ENCODE measurements around the gene XPO6.

Gene XPO6

GRCh38 chr16:28186752-28187151, 25.0 kb downstream of the XPO6 start:
- DNase-seq (ENCODE audit: low spot score) (no peak), FAIRE-seq (no peak)

- no peak for FAIRE-seq
- no peak for DNase-seq (ENCODE audit: low spot score)
These were observed 26.1 kb downstream of the XPO6 start for GRCh38 chr16:28185696-28186095.

DNA sequence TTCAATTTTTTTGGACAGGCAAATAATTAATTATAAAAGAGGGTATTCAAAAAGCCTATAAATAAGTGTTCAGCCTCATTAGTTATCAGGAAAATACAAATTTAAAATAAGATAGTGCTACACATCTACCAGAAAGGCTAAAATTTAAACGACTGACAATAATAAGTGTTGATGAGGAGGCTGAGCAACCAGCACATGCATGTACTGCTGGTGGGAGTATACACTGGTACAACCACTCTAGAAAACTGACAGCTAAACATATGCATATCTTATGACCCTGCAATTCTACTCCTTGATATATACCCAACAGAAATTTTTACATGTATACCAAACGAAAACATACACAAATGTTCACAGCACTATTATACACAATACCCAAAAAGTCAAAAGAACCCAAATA, 27.1 kb downstream of the XPO6 start:
- DNase-seq (ENCODE audit: low spot score) (no peak), FAIRE-seq (no peak)

DNA sequence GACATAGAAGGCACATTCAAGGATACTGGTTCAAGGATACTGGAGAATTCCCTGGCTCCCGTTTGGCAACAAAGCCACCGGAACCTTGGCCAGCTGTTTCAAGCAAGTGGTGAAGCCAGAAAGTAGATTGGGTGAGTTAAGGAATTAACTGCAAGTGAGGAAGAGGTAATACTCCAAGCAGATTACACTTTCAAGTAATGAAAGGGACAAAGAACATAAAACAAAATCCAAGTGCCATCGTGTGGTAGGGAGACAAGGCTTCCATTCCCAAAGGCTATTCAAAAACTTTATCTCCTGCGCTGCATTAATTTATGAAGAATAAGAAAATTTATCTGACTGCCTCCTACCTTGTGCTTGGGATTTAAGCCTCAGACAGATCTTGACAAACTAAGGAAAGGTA, 27.8 kb downstream of the XPO6 start:
- no peak for FAIRE-seq
- DNase-seq (ENCODE audit: low spot score), result no peak

GRCh38 chr16:28183484-28183883, 28.3 kb downstream of the XPO6 start:
- no peak for DNase-seq (ENCODE audit: low spot score)
- FAIRE-seq, result no peak

DNA sequence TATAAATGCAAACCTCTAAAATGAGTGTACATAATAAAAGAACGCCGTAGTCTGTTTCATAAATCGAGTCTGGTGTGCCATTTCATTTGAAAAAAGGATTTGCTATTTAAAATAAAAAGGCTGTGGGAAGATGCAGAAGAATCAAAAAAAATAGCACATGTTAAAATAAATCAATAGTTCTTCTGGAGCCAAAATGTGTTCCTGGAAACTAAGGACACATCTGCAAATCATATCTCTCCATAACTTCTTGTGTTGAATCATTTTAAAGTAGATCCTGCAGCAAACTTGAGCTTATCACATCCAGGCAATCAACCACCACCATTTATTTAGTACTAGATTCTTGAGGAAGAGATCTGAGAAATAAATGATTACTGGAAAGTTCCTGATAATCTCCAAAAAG, 29.0 kb downstream of the XPO6 start:
- DNase-seq (ENCODE audit: low spot score), result no peak
- FAIRE-seq, result no peak

GRCh38 chr16:28182183-28182582, 29.6 kb downstream of the XPO6 start:
- DNase-seq (ENCODE audit: low spot score) (peak; percentile 78), FAIRE-seq (peak; percentile 79)

- FAIRE-seq (peak; percentile 89), DNase-seq (ENCODE audit: low spot score) (peak; percentile 88)
These were observed 30.2 kb downstream of the XPO6 start for GRCh38 chr16:28181515-28181914.

DNA sequence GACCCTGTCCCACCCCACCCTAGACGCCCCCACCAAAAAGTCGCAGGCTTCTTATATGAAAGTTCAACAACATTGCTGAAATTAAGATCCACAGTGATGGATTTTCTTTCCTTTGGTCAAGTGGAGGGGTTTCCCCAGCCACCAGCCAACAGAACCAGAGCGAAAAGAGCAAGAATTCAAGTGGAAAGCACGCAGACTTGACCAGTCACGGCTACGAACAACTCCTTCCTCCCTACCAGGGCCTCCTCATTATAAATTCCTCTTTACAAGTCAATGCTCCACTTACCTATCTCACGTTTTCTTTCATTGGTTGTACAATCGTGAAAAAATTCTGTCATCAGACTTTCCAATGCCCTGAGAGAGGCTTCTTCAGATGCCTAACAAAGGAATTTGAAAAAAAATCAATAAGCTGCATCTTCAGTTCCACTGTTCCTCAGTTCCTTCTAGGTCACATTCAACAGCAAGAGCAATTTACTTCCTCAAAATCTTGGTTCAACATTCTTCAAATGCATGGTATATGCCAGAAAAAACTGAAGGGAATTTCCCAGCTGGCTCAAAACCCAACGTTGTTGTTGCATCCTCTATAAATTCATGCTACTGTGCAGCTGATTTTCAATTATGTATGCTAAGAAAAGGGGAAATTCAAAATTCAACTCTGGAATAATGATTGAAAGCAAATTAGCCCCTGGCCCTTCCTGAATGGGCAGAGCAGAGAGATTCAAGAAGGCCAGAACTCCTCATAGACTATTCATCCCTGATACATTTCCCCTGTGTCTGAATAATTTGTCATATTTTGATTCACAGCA, 30.9 kb downstream of the XPO6 start:
- DNase-seq (ENCODE audit: low spot score) (peak; percentile 21), FAIRE-seq (peak; percentile 41)

DNA sequence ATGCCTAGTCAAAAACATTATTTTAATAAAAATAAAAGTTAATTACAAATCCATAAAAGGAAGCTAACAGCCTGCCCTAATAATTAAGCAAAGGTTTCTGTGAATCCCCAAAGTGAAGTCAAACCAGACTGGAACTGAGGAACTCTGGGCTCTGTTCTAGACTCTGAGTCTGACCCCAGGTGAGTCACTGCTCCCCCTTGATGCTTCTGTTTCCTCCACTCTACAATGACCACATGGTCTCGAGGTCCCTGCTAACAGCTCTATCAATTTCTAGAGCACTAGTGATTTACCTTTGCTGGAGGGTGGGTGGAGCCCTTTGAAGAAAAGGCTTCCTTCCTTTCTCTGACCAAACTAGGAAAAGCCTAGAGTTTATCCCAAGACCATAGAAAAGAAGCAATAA, 32.4 kb downstream of the XPO6 start:
- FAIRE-seq (no peak), DNase-seq (ENCODE audit: low spot score) (peak; percentile 18)

DNA sequence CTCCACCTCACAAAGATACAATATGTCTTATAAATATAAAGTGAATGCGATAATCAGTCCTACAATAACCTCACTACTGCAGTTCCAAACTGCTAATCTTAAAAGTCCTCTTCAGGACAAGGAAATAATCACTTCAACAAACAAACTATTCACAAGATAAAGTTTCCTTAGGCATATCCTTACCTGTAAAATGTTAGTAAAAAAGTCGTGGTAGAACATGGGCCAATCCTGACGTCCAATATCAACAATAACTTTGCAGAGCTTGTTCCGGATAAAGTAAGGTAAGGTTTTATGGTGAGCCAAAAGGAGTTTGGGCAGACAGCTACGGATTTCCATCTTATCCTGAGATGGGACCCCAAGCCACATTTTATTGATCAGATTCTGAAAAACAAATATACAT, 36.0 kb downstream of the XPO6 start:
- no peak for DNase-seq (ENCODE audit: low spot score)
- no peak for FAIRE-seq

DNA sequence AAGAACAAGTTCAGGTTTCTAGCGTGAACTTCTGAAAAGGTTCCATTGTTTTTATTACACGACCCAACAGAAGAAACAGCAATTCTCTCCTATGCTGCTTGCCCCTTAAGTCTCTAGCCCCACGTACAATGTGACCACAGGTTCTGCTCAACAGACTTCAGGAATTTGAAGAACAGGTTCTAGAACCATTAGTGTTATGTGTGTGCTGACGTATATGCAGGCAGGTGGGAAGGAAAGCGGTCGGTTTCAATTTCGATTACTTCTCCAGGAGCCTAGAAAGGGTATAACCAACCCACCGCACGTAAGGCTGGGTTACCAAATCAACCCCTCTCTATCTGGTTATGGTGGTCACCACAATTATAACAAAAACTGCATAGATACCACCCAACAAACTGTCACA, 39.4 kb downstream of the XPO6 start:
- no peak for DNase-seq (ENCODE audit: low spot score)
- FAIRE-seq, result no peak

DNA sequence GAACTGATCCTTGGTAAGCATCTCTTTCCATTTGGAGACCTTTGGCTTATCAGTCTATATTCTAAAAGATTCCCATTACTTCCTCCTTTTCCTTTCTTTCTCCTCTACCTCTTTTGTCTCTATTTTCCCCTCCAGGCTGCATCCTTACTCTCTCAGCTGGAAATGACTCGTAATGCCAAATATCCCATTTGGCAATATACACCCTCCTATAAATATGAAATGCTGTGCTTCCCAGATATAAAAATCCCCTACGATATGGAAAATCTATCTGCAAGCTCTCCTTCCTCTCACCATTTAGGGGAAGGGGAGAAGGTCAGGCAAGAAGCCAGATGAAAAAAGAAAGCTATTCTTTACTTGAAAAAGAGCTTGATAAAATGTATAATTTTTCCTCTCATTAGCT, 39.9 kb downstream of the XPO6 start:
- FAIRE-seq (no peak), DNase-seq (ENCODE audit: low spot score) (no peak)

DNA sequence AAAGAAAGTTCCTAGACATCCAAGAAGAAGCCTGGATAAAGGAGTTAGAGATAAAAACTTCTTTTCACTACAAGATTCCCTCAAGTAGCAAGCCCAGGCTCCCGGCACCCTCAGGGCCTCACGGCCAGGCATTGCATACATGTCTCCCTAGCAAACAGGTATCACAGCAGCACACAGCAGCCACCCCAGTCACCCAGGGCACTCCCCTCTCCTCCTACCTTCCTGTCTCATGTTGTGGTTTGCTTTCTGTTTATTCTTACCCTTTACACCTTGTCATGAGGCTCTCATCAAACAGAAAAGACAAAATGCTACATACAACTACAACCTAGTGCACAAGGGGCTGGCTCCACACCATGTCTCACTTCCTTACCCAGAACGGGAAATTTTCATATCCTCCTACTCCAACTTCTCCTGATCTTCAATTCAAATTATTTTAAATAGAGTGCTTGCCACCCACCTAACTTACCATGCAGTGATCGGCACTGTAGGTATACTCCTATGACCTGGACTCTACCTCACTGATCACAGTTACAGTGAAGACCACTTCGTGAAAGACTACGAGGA, 42.7 kb downstream of the XPO6 start:
- no peak for FAIRE-seq

DNA sequence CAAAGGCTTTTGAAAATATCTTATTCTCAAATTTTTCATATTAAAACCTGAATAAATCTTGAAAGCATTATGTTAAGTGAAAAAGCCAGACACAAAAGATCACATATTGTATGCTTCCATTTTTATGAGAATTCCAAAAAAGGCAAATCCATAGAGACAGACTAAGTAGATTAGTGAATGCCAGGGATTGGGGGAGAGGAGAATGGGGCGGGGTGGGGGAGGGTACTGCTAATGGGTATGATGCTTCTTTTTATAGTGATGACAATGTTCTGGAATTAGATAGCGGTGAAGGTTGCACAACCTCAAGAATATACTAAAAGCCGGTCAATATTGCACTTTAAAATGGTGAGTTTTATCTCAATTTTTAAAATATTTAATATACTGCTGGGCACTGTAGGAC, 44.0 kb downstream of the XPO6 start:
- no peak for DNase-seq (ENCODE audit: low spot score)
- no peak for FAIRE-seq

More for the DNA sequence above, 42.7 kb downstream of the XPO6 start:
- DNase-seq (ENCODE audit: low spot score), result no peak

GRCh38 chr16:28167221-28167620, 44.5 kb downstream of the XPO6 start:
- DNase-seq (ENCODE audit: low spot score) (no peak), FAIRE-seq (no peak)

DNA sequence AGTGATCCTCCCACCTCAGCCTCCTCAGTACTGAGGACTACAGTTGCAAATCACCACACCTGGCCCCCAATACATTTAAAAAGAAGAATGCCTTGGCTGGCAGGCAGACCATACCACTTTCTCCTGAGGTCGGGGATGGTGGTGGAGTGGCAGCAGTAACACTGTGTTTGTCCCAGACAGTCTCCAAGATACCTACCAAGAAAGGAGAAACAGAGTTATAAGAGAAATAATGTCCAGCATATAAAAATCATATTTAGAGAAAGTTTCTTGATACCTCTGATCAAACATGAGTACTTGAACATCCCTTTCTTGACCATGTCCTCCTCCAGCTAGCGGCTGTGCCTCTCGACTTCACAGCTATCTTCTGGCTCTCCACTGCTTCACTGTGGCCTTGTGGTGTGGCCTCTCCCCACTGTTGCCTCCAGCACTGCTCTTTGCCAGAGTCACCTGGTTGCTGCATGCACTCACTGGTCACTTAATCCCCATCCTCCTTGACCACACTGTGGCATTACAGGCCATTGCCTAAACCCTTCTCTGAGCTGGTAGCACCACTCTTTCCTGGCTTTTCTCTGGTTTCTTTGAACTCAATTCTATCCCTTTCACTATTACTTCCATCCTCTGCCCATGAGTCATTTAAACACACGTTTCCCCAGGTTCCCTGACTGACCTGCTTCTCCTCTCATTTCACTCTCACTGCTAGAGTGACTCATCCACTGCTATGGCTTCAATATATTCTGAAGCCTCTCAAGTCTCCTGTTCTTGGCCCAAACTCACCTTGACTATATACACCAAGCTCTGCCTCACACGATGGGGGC, 45.2 kb downstream of the XPO6 start:
- DNase-seq (ENCODE audit: low spot score), result peak; percentile 73
- peak; percentile 82 for FAIRE-seq

GRCh38 chr16:28165598-28165997, 46.2 kb downstream of the XPO6 start:
- FAIRE-seq, result no peak
- no peak for DNase-seq (ENCODE audit: low spot score)

DNA sequence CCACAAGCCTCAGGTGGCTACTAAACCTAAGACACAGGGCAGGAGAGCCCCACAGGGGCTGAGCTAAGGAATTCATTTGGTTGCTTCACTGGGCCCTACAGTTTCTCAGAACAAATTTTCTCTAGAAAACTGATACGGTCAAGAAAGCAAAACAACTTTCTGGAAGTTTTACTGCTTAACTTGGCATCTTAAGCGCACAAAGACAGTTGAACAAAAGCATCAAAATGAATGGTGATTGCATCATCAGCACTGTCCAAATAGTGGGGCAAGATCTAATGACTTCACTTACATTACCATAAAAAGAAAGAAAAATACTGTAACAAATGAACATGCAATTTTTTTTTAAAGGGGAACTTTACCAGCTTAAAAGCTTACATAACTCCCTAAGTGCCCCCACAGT, 47.6 kb downstream of the XPO6 start:
- DNase-seq (ENCODE audit: low spot score), result no peak
- no peak for FAIRE-seq

DNA sequence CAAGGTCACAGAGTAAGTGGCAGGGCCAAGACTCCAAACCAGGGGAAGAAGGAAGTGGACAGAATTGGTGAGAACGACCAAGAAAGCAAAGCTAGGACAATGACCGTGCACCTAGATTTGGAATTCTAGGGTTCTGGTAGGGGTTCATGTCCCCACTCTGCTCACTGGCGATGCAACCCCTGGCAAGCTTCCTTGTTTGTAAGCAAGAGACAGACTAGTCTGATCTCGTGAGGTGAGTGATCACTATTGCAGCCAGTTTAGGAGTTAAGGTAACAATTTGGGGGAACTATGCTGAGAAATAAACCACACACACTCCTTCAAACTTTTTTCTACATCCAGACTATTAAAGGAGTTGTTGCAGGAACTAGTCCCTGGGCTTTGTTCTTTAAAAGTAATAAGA, 48.1 kb downstream of the XPO6 start:
- DNase-seq (ENCODE audit: low spot score) (no peak), FAIRE-seq (no peak)

GRCh38 chr16:28162326-28162877, 49.4 kb downstream of the XPO6 start:
- DNase-seq (ENCODE audit: low spot score) (peak; percentile 58), FAIRE-seq (peak; percentile 81)

GRCh38 chr16:28161626-28162025, 50.1 kb downstream of the XPO6 start:
- no peak for DNase-seq (ENCODE audit: low spot score)
- no peak for FAIRE-seq
